ENCODE data around the gene TRPV6.

- no peak for TF ChIP-seq CTCF (conservative IDR thresholded peaks at IDR 0.05; ENCODE audit: low read depth, low read length)
- TF ChIP-seq CEBPB (IDR thresholded peaks at IDR 0.05; ENCODE audit: low read depth, low read length), result no peak
- TF ChIP-seq RCOR1 (IDR thresholded peaks at IDR 0.05; ENCODE audit: insufficient replicate concordance, low read length), result no peak
- no peak for TF ChIP-seq NFE2L2 (IDR thresholded peaks at IDR 0.05; ENCODE audit: low read depth, low read length)
- no peak for TF ChIP-seq RFX5 (IDR thresholded peaks at IDR 0.05; ENCODE audit: low read depth, low read length)
- TF ChIP-seq SMC3 (IDR thresholded peaks at IDR 0.05; ENCODE audit: low read depth, low read length), result no peak
- TF ChIP-seq FOS (IDR thresholded peaks at IDR 0.05; ENCODE audit: low read depth, low read length), result no peak
- no peak for TF ChIP-seq MAFK (IDR thresholded peaks at IDR 0.05; ENCODE audit: low read depth, low read length)
- TF ChIP-seq MAZ (IDR thresholded peaks at IDR 0.05; ENCODE audit: borderline replicate concordance, low read depth, low read length), result no peak
- TF ChIP-seq POLR2A (IDR thresholded peaks at IDR 0.05; ENCODE audit: low read depth, low read length), result no peak
- TF ChIP-seq MXI1 (IDR thresholded peaks at IDR 0.05; ENCODE audit: borderline replicate concordance, low read depth, low read length), result no peak
- TF ChIP-seq CHD1 (IDR thresholded peaks at IDR 0.05; ENCODE audit: low read depth, low read length), result no peak
Observed at GRCh38 chr7:142918901-142919300, 33.4 kb upstream of the TRPV6 start.
